ENCODE results near the gene MMGT1. TPM values are rescaled to one million over a fixed set of nuclear protein-coding genes. Genes with fewer than 3 reads are reported as not detected.

MMGT1 gene
- total RNA-seq, 4 donors from 2014 or later = 17.4 to 26.7 (median 23.3) TPM

GRCh38 chrX:135984256-135984655, 10.5 kb upstream of the MMGT1 start:
- H3K27ac ChIP-seq = peak overlapping the region; percentile 34
- H3K9me3 ChIP-seq = no peaks in the 10 kb centered on the region
- no peak for DNase-seq (ENCODE audit: low spot score in 2 of 2)
- WGBS = 60% methylated on average over 2 of the region's 2 CpGs
- peak overlapping the region; percentile 71 for H3K4me3 ChIP-seq
- TF ChIP-seq POLR2A (IDR thresholded peaks at IDR 0.05) = no peak
- no peak for TF ChIP-seq POLR2AphosphoS5 (IDR thresholded peaks at IDR 0.05)
- no peak for TF ChIP-seq EP300 (IDR thresholded peaks at IDR 0.05)
- TF ChIP-seq CTCF (IDR thresholded peaks at IDR 0.05) = no peak
- H3K36me3 ChIP-seq = no peaks in the 10 kb centered on the region
- H3K27me3 ChIP-seq = no peaks in the 10 kb centered on the region
- H3K4me1 ChIP-seq = no peaks in the 10 kb centered on the region

- H3K27ac ChIP-seq = no peak overlapping the region
- H3K4me1 ChIP-seq = no peaks in the 10 kb centered on the region
- no peak overlapping the region for H3K4me3 ChIP-seq
- no peaks in the 10 kb centered on the region for H3K27me3 ChIP-seq
- H3K36me3 ChIP-seq = no peaks in the 10 kb centered on the region
- no peaks in the 10 kb centered on the region for H3K9me3 ChIP-seq
- DNase-seq (ENCODE audit: low spot score in 2 of 2) = no peak
- WGBS = 53% methylated on average over 1 of the region's 1 CpG
- TF ChIP-seq POLR2A (IDR thresholded peaks at IDR 0.05) (no peak), CTCF (IDR thresholded peaks at IDR 0.05) (no peak), POLR2AphosphoS5 (IDR thresholded peaks at IDR 0.05) (no peak), EP300 (IDR thresholded peaks at IDR 0.05) (no peak)
Observed at GRCh38 chrX:135982860-135983259, 9.1 kb upstream of the MMGT1 start.

- TF ChIP-seq CTCF (IDR thresholded peaks at IDR 0.05) (no peak), POLR2A (IDR thresholded peaks at IDR 0.05) (no peak), EP300 (IDR thresholded peaks at IDR 0.05) (no peak), POLR2AphosphoS5 (IDR thresholded peaks at IDR 0.05) (no peak)
Observed at GRCh38 chrX:135981668-135982067, 7.9 kb upstream of the MMGT1 start.

GRCh38 chrX:135981010-135981409, 7.2 kb upstream of the MMGT1 start:
- H3K27ac ChIP-seq = no peak overlapping the region
- WGBS = 88% methylated on average over 5 of the region's 5 CpGs
- H3K4me3 ChIP-seq = no peak overlapping the region
- no peaks in the 10 kb centered on the region for H3K4me1 ChIP-seq
- H3K27me3 ChIP-seq = no peaks in the 10 kb centered on the region
- DNase-seq (ENCODE audit: low spot score in 2 of 2) = no peak
- no peak for TF ChIP-seq POLR2A (IDR thresholded peaks at IDR 0.05)
- no peak for TF ChIP-seq EP300 (IDR thresholded peaks at IDR 0.05)
- TF ChIP-seq CTCF (IDR thresholded peaks at IDR 0.05) = no peak
- no peak for TF ChIP-seq POLR2AphosphoS5 (IDR thresholded peaks at IDR 0.05)
- no peaks in the 10 kb centered on the region for H3K9me3 ChIP-seq
- H3K36me3 ChIP-seq = no peaks in the 10 kb centered on the region

More at GRCh38 chrX:135981668-135982067, 7.9 kb upstream of the MMGT1 start:
- Histone ChIP-seq H3K27me3 (no peaks in the 10 kb centered on the region), H3K4me1 (no peaks in the 10 kb centered on the region), H3K27ac (no peak overlapping the region), H3K36me3 (no peaks in the 10 kb centered on the region), H3K9me3 (no peaks in the 10 kb centered on the region), H3K4me3 (no peak overlapping the region)
- no peak for DNase-seq (ENCODE audit: low spot score in 2 of 2)

- no peak for DNase-seq (ENCODE audit: low spot score in 2 of 2)
- Histone ChIP-seq H3K27ac (no peak overlapping the region), H3K9me3 (no peaks in the 10 kb centered on the region), H3K4me1 (peaks cover 4% of the 10 kb centered on the region), H3K27me3 (no peaks in the 10 kb centered on the region), H3K36me3 (no peaks in the 10 kb centered on the region), H3K4me3 (no peak overlapping the region)
- no peak for TF ChIP-seq POLR2A (IDR thresholded peaks at IDR 0.05)
- TF ChIP-seq EP300 (IDR thresholded peaks at IDR 0.05) = no peak
- no peak for TF ChIP-seq CTCF (IDR thresholded peaks at IDR 0.05)
- no peak for TF ChIP-seq POLR2AphosphoS5 (IDR thresholded peaks at IDR 0.05)
- WGBS = 81% methylated on average over 4 of the region's 4 CpGs
Observed at GRCh38 chrX:135977611-135978010, 3.8 kb upstream of the MMGT1 start.

All from suprapubic skin (tissue), 4 donors.